Stimulated activated CD4-positive, alpha-beta T cell treated with anti-CD3 and anti-CD28 coated beads, Interleukin-1b, Interleukin-23, amount 100 ng/mL, for 1 hour (primary cell): ENCODE results near the gene PRDM16.

ENCODE experiments used
- DNase-seq, 2 donors: peaks; one replicate each; pipeline ENCODE4 v3.0.0-alpha.2; 2020; ENCODE audit warnings: low read depth in 2 of 2

The PRDM16 gene

DNA sequence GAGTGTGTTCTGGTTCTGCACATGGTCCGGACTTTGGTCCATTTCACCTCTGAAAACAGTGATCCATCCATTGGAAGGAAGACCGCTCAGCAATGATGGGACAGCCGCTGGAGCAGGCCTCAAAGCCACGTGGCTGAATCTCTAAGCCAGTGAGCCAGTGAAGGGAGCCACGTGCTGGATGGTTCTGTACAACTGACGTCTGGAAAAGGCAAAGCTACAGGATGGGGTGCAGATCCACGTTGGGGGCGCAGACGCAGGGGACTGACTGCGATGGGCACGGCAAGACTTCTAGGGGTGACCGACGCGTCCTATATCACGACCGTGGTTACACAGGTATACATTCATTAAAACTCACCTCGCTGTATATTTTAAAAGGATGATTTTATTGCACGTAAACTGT is 375.3 kb downstream of the PRDM16 start:
- no peak for DNase-seq

DNA sequence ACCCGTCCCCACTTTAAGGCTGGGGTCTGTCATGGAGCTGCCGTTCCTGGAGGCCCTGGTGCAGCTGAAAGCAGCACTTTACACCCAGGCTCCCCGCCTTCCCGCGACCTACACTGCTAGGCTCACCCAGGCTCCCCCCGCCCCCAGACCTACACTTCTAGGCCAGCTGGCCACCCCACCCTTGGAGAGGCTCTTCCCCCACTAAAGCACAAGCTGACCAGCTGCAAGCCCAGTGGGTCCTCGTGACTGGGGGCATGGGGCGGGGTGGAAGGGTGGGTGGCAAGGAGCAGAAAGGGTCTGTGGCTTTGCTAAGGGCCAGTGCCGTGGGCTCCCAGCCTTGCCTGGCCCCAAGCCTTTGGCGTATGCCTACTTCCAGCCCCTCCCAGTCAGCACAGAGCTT is 375.7 kb downstream of the PRDM16 start:
- no peak for DNase-seq

GRCh38 chr1:3450202-3450863 is 381.3 kb downstream of the PRDM16 start:
- no peak for DNase-seq

- DNase-seq, result no peak
These were observed 382.0 kb downstream of the PRDM16 start for GRCh38 chr1:3450983-3451382.

GRCh38 chr1:3451994-3452865 is 383.2 kb downstream of the PRDM16 start:
- no peak for DNase-seq

- no peak for DNase-seq
These were observed 383.8 kb downstream of the PRDM16 start for GRCh38 chr1:3452866-3453175.

DNA sequence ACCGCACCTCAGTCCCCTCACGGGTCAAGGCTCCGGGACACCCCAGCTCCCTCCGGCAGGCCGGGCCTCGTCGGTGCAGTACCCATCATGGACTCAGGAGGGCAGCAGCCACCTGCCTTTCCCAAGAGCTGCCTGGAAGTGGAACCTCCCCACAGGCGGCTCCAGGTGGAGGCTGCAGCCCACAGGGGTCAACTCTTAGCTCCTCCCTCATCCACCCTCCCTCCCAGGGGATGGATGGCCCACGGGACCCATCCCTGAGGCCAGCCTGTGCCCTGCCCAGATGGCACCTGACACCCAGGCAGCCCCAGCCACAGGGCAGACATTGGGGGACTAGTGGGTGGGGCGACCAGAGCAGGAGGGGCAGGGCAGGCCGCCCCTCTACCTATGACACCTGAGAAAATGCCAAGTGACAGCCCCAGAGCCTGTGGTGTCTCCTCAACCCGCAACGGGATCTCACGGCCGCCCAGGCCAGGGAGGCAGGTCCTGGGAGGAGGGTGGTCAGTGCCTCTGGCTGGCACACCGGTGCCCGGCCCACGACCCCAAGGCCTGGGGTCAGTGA is 384.3 kb downstream of the PRDM16 start:
- peak; percentile 39 to 71 for DNase-seq

DNA sequence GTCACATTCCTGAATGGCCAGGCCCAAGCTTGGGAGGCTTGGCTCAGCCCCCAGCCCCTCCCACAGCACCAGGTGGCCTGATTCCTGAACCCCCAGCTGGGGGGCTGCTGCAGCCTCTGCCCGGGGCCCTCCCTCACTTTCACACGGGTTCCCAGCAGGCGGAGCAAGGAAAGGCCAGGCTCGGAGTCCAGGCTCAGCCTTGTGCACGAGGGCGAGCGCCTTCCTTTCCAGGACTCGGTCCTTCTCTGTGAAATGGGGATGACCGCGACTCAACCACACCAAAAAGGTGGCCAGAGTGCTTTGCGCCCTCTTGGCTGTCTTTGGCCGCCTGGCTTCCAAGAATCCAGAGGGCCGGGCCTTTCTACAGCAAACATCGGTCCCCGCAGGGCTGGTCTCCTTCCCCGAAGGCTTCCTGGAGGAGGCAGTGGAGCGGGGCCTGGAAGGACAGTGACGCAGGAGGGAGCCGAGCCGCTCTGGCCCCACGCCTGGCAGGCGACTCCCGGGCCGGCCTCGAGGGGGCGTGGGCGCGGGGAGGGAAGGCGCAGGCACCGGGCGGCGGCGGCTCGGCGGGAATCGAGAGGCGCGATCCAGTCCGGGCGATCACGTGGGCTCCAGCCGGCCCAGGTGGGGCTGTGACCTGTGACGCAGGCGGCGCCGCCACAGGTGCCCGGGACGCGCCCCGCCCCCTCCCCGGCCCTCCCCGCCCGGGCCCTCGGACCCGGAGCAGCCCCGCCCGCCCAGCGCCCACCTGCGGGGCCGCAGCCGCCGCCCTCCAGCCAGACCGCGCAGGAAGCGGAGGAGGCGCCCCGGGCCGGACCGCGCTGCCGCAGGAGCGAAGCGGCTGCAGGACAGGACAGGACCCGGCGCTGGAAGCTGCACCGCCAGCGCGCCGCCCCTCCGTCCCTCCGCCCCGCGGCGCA is 385.1 kb downstream of the PRDM16 start, which contains the start of gene ARHGEF16:
ARHGEF16 (plus strand) TSS at position 775 of the 920 bp plus-strand sequence. CDS start 8,420 bp downstream, outside the sequence.
- DNase-seq, result no peak

- DNase-seq, result no peak
These were observed 386.0 kb downstream of the PRDM16 start for GRCh38 chr1:3454811-3455618.

DNA sequence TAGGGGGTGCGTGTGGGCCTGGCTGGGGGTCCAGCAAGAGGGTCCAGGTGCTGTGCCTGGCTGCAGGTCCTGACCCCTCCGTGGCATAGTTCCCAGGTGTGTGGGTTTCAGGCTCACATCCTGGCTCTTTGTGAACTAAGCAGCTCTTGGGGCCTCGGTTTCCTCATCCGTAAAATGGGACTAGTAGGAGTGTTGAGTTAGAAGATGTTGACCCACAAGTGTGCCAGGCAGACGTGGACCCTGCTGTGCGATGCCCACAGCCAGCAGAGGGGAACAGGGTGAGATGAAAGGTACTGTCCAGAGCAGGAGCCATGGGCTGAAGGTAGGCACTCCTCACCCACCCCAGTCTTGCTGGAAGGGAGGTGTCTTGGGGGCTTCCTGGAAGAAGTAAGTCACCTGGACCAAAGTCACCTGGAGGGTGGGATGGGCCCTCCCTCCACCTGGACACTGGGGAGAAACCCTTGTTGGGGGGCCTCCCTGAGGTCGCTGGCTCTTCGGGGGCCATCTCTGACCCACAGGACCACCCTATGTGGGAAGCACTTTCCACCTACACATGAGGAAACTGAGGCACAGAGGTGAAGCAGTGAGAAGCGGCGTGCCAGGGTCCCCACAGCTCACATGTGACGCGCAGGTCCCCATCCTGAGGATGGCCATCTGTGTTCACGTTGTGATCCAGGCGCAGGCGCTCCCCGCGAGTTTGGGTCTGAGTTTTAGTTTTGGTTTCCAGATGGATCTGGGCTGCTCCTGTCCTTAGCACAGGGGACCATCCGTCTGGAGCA is 386.9 kb downstream of the PRDM16 start:
- no peak for DNase-seq

GRCh38 chr1:3456449-3456963 is 387.5 kb downstream of the PRDM16 start:
- DNase-seq, result no peak

DNA sequence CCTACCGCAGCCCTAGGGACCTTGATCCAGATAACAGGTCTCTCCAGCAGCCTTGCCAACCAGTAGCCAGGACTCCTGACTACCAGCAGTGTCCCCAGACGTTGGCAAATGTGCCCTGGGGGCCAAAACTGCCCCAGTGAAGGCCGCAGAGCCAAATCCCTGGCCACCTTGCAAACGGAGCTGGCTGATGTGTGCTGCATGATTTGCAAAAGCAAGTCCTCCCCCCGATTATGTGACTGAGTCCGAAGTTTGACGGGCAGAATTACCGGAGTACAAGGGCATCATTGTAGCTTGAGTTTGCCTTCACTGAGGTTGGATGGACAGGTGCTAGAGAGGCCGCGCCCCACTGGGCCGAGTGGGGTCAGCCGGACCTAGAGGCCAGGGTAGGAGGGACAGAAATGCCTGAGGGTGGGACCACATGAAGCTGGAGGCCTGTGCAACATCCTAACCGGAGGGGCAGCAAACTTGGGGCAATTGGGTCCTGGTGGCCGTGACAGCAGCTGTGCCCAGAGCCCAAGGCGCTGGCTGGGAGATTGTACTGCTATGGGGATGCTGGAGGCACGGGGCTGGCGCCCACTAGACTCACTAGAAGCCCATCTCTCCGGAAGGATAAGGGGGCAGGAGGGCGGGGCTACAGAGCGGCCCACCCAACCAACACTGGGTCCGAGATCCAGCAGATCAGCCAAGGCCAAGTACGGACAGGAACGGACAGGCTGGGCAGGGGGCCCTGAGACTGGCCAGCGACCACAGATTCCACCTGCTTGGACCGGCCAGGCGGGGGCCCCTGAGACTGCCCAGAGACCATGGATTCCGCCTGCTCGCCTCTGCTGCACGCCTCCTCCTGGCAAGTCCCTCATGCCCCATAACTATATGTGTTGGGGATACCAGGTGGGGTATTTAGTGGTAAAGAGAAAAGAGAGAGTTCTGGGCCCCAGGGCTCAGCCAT is 388.2 kb downstream of the PRDM16 start:
- no peak for DNase-seq

DNA sequence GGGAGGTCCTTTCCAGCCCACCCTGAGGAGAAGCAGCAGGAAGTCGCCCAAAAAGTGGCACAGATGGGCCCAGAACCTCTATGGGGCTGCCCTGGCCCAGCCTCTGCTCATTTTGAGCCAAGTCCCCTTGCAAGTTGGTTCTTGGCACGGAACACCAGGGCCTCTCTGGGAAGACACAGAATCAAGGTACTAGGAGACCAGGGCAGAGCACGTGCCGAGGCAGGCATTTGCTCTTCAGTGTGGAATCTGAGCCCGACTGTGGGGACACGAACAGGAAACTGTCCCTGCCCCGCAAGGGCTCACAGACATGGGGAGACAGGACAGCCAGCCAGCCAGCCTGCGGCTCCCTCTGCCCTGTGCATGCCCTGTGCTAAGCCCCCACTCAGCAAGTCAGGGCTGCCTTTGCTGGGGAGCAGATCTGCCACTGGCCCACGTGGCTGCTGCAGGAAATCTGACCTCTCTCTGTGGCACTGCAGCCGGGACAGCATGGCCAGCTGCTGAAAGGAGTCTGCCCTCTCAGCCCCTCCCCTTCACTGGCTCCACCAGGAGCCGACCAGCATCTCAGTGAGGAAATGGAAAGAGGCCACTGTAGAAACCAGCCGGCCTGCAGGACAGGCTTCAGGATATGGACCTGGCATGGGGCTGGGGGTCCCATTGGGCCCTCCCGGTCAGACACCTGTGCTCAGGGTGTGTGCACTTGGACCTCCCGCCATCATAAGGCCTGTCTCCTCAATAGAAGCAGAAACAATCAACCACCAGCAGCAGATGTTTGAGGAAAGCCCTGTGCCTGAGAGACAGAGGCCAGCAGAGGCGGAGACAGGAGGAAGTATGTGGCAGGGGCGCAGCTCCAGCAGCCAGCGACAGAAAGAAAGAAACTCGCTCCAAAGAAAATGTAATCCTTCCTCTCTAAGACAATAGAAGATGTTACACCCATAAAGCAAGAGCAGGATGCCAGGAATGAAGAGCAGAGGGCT is 389.2 kb downstream of the PRDM16 start:
- no peak for DNase-seq

DNA sequence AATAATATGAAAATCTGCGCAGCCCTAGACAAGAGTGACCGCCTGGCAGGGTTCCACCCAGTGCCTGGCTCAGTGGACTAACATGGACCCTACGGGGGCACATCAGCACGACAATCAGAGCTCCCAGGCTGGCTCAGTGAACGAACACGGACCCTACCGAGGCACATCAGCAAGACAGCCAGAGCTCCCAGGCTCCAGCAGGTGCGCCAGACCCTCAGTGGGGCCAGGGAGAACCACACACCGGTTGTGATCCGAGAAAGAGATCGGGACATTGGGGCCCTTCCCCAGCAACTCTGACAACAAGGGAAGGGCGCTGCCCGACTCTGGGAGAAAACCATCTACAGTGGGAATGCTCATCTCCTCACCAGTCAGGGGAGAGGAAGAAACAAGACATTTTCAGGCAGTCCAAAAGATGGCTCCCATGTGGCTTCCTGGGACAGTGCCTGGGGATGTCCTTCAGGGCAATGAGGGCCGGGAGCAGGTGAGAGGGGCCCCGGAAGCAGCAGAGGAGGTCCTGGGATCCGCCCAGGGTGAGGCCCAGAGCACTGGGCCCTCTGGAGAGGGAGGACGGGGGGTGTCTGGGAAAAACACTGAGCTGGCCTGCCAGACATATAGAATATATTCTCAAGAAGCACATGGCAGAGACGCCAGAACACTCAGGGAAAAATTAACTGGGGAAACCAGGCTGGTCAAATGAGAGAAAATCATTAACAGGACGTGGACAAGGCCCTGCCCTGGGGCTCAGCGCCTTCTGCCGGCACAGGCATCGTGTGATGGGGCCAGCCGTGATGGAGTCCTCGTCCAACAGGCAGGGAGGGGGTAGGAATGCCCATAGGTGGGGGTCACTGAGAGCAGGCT is 390.3 kb downstream of the PRDM16 start:
- no peak for DNase-seq

DNA sequence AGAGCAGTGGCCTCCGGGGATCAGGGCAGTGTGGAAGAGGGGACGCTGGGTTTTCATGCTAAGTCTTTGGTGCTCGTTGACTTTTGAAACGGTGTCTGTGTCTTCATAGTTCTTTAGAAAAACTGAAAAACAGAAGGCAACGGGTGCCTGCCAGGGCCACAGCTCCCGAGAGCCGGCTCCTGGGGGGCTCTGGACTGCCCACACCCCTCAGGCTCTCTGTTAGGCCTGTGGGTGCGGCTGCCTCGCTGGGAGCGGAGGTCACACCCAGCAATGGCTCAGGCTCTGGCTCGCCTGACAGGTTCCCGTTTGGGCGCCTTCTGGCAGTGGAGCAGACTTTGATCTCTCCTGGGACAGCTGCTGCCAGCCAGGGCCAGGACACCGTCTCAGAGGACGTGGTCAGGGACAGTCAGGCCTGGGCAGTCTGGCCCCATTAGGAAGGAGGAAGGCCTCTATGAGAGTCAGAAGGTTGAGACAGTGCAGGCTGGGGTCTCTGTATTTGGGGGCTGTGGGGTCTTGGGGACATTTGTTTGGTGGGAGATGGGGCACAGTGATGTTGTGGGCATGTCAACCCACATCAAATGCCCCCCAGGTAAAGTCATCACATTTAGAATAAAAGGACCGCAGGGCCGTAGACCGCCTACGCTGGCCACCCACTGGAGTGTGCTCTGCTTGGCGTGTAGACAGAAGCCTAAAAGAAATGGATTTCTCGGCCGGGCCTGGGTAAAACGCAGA is 391.1 kb downstream of the PRDM16 start:
- no peak for DNase-seq

- DNase-seq, result no peak
These were observed 391.7 kb downstream of the PRDM16 start for GRCh38 chr1:3460672-3461131.
